ENCODE data around the gene PARP14. TPM values are rescaled to one million over a fixed set of nuclear protein-coding genes. Genes with fewer than 3 reads are reported as not detected.
A peak's percentile ranks its signal among the peaks of the same experiment; 100 is the strongest.
"Not testable (repeated sequence)": the region's sequence is repeated elsewhere in the genome, so short reads cannot be mapped to it uniquely, and the experiment has no call there.

Gene PARP14, protein sequence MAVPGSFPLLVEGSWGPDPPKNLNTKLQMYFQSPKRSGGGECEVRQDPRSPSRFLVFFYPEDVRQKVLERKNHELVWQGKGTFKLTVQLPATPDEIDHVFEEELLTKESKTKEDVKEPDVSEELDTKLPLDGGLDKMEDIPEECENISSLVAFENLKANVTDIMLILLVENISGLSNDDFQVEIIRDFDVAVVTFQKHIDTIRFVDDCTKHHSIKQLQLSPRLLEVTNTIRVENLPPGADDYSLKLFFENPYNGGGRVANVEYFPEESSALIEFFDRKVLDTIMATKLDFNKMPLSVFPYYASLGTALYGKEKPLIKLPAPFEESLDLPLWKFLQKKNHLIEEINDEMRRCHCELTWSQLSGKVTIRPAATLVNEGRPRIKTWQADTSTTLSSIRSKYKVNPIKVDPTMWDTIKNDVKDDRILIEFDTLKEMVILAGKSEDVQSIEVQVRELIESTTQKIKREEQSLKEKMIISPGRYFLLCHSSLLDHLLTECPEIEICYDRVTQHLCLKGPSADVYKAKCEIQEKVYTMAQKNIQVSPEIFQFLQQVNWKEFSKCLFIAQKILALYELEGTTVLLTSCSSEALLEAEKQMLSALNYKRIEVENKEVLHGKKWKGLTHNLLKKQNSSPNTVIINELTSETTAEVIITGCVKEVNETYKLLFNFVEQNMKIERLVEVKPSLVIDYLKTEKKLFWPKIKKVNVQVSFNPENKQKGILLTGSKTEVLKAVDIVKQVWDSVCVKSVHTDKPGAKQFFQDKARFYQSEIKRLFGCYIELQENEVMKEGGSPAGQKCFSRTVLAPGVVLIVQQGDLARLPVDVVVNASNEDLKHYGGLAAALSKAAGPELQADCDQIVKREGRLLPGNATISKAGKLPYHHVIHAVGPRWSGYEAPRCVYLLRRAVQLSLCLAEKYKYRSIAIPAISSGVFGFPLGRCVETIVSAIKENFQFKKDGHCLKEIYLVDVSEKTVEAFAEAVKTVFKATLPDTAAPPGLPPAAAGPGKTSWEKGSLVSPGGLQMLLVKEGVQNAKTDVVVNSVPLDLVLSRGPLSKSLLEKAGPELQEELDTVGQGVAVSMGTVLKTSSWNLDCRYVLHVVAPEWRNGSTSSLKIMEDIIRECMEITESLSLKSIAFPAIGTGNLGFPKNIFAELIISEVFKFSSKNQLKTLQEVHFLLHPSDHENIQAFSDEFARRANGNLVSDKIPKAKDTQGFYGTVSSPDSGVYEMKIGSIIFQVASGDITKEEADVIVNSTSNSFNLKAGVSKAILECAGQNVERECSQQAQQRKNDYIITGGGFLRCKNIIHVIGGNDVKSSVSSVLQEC (N-terminal part only)
- total RNA-seq (2014; rRNA removed; shearing (Covaris generic); ENCODE audit: low replicate concordance), result 20.2 and 20.3 TPM in 2 replicates

DNA sequence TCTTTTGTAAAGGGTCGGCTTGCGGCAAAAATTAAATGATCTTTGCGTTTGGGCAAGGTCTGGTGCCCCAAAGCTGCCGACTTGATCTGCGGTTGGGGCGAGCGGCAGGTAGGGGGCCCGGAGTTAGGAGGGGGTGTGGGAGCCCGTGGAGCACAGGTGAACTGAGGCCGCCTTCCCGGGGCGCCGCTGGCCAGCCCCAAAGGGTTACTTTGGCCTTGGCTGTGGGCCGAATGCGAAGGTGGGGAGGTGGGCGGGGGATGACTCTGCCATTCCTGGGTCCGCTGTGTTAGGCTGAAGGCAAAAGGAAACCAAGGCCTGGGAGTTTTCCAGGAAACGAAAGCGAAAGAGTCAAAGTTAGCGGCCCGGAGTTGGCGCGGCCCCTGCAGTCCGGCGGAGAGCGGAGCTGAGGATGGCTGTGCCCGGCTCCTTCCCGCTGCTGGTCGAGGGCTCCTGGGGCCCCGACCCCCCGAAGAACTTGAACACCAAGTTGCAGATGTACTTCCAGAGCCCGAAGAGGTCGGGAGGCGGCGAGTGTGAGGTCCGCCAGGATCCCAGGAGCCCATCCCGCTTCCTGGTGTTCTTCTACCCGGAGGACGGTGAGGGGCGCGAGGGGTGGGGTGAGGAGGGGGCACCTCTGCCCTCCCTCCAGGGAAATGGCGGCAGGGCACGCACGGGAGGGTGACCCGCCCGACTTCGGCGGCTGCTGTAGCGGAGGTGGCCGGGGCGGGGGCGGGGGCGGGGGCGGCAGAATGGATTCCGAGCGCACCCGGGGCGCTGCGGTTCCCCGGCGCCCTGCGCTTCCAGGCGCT lies at the start of gene PARP14:
Gene PARP14 (plus strand): TSS at position 365 of the 809 bp plus-strand sequence. CDS start 45 bp downstream, at position 410.
- DNase-seq (ENCODE audit: low read depth), result peak; percentile 67

DNA sequence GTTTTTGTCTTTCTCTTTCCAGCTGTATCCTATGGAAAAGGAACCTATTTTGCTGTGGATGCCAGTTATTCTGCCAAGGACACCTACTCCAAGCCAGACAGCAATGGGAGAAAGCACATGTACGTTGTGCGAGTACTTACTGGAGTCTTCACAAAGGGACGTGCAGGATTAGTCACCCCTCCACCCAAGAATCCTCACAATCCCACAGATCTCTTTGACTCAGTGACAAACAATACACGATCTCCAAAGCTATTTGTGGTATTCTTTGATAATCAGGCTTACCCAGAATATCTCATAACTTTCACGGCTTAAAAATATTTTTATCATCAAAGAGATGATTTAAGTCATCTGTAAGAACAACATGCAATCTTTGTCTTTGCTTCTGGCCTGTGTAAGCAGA lies 44.9 kb upstream of the PARP14 start:
- DNase-seq (ENCODE audit: low read depth), result no peak
- in situ Hi-C loops (cut with HindIII; ENCODE audit: low pct_unique_long_range_greater_than_20kb, low sequenced_read_pairs), result no loop called here

More for the DNA sequence above, at the start of gene PARP14:
- in situ Hi-C loops (cut with HindIII; ENCODE audit: low pct_unique_long_range_greater_than_20kb, low sequenced_read_pairs), result no loop called here

DNA sequence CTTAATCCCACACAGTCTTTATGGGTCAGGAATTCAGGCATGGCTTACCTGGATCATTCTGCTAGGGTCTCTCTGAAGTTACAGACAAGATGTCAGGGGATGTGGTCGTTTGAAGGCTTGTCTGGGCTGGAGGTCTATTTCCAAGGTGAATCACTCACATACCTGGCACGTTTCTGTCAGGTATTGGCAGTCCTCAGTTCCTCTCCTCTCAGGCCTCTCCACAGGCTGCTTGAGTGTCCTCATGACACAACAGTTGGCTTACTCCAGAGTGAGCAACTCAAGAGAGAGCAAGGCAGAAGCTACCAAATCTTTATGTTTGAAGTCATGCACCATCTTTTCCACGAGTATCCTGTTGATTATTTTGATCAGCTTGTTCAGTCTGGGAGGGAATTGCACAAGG lies 43.9 kb upstream of the PARP14 start:
- no peak for DNase-seq (ENCODE audit: low read depth)
- in situ Hi-C loops (cut with HindIII; ENCODE audit: low pct_unique_long_range_greater_than_20kb, low sequenced_read_pairs), result no loop called here

DNA sequence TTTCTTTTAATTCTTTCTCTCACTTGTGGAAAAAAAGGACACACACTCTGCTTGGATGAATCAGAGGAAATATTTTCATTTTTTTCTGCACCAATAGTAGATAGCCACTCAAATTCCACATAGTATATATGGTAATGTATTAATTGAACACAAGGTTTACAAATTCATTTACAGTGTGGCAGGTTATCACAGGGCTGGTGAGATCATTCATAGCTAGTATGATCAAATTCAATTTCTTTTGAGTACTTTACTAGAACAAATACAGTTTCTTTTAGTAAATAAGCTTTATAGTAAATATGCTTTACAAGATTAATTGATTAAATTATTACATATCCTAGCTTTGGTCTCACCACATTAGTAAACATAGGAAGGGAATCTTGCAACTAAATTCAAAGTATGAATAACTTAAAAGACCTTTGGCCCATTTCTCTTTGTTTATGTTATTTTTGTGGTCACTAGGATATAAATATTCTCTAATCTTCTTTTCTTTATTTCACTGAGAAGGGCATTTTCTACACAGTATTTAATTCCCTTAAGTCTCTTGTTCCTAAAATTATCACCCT lies 40.1 kb upstream of the PARP14 start:
- in situ Hi-C loops (cut with HindIII; ENCODE audit: low pct_unique_long_range_greater_than_20kb, low sequenced_read_pairs), result no loop called here

DNA sequence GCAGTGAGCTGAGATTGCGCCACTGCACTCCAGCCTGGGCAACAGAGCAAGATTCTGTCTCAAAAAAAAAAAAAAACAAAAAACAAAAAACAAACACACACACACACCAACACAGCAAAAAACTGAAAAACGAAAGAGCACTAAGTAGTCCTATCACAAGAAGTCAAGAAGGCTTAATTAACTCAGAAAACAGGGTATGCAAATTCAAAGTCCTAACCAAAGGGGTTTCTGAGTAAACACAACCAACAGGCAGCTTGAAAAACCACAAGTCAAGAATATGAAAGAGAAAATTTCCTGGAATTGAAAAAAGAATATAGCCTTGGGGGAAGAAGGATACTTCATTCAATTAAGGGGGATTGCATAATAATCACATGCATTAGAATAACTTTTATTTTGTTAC lies 37.7 kb upstream of the PARP14 start:
- in situ Hi-C loops (cut with HindIII; ENCODE audit: low pct_unique_long_range_greater_than_20kb, low sequenced_read_pairs), result no loop called here
- DNase-seq (ENCODE audit: low read depth), result no peak

More for the DNA sequence above, 40.1 kb upstream of the PARP14 start:
- DNase-seq (ENCODE audit: low read depth), result no peak

DNA sequence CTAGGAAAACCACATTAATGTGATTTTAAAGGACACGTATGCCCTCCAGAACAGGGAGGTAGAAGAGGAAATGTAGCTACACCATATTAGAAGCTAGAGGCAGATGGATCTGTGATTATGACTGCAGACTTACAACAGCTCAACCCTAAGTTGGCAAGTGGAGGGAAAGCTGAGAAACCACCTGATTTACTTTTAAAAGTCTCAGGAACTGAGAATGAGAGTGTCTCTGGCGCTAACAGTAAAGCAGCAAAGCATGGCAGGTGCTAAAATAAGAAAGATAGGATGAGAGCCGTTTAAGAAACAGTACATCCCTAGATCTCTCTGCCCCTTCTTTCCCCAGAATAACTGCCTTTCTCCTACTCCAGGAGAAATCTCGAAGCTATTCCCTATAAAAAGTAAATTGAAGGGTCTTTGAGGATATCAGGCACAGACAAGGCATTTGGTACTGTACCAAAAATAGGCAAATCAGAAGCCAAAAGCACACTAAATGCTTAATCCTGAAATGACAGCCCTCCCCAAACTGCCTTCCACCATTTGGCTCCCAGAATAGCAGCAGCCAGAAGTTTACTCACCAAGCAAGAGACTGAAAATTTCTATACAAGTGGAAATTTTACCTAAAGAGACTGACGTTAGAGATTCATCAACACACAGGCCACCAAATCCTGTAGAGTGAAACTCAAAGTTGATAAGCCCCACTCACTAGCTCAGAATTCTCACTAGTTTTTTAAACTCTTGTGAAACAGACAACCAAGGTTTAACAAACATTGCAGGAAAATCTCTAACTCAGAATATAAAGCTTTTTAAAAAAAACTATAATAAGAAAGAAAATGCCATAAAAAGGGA lies 34.3 kb upstream of the PARP14 start:
- in situ Hi-C loops (cut with HindIII; ENCODE audit: low pct_unique_long_range_greater_than_20kb, low sequenced_read_pairs), result no loop called here
- DNase-seq (ENCODE audit: low read depth), result no peak

DNA sequence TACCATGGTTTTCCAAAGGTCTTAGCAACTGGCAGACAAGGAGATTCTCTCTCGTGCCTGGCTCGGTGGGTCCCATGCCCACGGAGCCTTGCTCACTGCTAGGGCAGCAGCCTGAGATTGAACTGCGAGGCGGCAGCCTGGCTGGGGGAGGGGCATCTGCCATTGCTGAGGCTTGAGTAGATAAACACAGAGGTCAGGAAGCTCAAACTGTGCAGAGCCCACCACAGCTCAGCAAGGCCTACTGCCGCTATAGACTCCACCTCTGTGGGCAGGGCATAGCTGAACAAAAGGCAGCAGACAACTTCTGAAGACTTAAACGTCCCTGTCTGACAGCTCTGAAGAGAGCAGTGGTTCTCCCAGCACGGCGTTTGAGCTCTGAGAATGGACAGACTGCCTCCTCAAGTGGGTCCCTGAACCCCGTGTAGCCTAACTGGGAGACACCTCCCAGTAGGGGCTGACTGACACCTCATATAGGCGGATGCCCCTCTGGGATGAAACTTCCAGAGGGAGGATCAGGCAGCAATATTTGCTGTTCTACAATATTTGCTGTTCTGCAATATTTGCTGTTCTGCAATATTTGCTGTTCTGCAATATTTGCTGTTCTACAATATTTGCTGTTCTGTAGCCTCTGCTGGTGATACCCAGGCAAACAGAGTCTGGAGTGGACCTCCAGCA lies 29.3 kb upstream of the PARP14 start:
- not testable (repeated sequence) for DNase-seq (ENCODE audit: low read depth)

DNA sequence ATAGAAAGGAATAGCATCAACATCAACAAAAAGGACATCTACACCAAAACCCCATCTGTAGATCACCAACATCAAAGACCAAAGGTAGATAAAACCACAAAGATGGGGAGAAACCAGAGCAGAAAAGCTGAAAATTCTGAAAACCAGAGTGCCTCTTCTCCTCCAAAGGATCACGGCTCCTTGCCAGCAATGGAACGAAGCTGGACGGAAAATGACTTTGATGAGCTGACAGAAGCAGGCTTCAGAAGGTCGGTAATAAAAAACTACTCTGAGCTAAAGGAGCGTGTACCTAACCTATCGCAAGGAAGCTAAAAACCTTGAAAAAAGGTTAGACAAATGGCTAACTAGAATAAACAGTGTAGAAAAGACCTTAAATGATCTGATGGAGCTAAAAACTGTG lies 28.7 kb upstream of the PARP14 start:
- DNase-seq (ENCODE audit: low read depth); in situ Hi-C loops (cut with HindIII; ENCODE audit: low pct_unique_long_range_greater_than_20kb, low sequenced_read_pairs): not testable (repeated sequence)

More for the DNA sequence above, 29.3 kb upstream of the PARP14 start:
- in situ Hi-C loops (cut with HindIII; ENCODE audit: low pct_unique_long_range_greater_than_20kb, low sequenced_read_pairs), result not testable (repeated sequence)

DNA sequence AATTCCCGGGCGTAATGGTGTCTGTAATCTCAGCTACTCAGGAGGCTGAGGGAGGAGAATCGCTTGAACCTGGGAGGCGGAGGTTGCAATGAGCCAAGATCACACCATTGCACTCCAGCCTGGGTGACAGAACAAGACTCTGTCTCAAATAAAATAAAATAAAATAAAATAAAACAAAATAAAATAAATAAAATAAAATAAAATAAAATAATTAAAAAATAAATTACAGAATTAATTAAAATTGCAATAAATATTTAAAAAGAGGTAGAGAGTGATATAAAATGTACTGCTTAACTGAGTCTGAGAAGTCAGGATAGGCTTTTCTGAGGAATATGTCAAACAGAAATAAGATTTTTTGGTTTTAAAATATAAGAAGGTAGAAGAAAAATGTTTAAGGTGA lies 22.3 kb upstream of the PARP14 start:
- DNase-seq (ENCODE audit: low read depth); in situ Hi-C loops (cut with HindIII; ENCODE audit: low pct_unique_long_range_greater_than_20kb, low sequenced_read_pairs): not testable (repeated sequence)

DNA sequence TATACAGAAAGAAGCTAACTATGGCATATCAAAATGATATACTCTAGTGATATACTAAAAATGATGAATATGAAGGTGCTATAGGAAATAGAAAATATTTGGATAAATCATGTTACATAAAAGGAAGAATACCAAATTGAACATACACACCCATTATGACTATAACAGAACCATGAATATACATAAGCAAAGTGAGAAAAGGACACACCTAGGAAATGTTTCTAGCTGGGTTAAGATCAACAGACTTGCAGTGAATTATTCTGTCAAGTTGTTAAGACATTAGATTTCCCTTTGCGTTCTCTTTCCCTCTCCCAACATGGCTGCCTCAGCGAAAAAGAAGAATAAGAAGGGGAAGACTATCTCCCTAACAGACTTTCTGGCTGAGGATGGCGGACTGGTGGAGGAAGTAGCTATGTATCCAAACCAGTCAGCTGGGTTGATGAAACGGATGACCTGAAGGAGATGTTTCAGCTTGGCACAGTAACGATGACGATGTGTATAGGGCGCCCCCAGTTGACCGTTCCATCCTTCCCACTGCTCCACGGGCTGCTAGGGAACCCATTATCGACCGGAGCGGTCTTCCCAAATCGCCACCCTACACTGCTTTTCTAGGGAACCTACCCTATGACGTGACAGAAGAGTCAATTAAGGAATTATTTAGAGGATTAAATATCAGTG lies 20.2 kb upstream of the PARP14 start:
- no peak for DNase-seq (ENCODE audit: low read depth)
- in situ Hi-C loops (cut with HindIII; ENCODE audit: low pct_unique_long_range_greater_than_20kb, low sequenced_read_pairs), result no loop called here

DNA sequence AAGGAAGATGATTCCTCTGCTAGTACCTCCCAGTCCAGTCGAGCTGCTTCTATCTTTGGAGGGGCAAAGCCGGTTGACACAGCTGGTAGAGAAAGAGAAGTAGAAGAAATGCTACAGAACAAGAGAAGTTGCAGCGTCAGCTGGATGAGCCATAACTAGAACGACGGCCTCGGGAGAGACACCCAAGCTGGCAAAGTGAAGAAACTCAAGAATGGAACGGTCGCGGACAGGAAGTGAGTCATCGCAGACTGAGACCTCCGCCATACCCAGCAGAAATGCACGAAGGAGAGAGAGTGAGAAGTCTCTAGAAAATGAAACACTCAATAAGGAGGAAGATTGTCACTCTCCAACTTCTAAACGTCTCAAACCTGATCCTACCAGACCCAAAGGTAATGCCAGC lies 19.0 kb upstream of the PARP14 start:
- in situ Hi-C loops (cut with HindIII; ENCODE audit: low pct_unique_long_range_greater_than_20kb, low sequenced_read_pairs), result no loop called here
- no peak for DNase-seq (ENCODE audit: low read depth)

DNA sequence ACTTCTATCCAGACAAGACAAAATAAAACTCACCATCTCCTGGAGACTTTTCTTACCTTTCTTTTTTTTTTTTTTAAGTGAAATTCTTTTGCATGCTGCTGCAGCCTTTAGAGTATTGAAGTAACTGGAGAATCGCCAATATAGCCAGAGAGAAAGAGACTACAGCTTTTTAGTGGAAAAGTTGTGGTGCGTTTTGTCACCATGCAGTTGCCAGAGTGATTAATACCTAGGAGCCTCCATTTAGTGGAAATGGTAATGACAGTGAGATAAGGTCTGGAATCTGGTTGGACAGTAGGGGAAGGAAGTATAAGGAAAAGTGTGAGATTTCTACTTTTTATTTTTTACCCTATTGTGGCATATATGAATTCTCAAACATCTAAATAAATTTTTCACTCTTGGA lies 18.1 kb upstream of the PARP14 start:
- in situ Hi-C loops (cut with HindIII; ENCODE audit: low pct_unique_long_range_greater_than_20kb, low sequenced_read_pairs), result no loop called here
- DNase-seq (ENCODE audit: low read depth), result no peak

DNA sequence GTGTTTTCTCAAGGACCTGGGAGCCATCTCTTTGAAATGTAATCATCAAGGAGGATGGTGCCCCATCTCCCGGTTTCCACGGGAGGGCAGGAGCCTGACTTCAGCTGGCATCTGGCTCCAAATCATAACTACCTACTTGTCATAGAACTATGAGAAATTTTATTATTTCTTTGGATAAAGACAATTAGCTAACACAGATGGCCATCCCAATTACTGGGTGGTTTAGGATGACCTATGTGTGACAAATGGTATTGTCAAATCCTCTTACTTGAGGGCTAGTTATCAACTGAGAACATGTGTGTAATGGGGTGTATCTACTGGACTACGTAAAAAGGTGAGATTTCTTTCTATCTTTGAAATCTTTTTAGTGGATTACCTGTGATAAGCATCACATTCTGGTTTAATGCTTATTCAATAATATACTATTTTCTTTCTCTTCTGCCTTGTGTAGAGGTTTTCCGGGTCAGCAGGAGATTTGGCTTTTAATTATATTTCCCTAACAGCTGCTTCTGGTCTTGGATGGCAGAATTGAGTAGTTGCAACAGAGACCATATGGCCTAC lies 15.3 kb upstream of the PARP14 start:
- no peak for DNase-seq (ENCODE audit: low read depth)
- in situ Hi-C loops (cut with HindIII; ENCODE audit: low pct_unique_long_range_greater_than_20kb, low sequenced_read_pairs), result no loop called here

DNA sequence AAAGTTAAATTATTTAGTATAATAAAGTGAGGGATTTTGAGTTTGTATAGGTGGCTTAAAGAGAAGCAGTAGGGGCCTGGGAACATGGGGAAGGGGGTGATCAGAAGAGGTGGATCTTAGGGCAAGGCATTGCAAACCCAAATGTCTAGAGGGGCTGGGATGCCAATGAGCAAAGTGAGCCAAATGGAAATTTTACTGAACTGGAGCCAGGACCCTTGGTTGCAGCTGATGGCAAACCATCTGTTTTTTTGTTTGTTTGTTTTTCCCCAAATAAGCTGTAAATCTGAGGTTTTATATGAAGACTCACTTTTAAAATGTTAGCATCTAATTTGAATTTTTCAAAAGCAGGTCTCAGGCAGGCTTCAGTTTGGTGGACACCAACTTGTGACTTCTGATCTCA lies 14.8 kb upstream of the PARP14 start:
- DNase-seq (ENCODE audit: low read depth), result no peak
- in situ Hi-C loops (cut with HindIII; ENCODE audit: low pct_unique_long_range_greater_than_20kb, low sequenced_read_pairs), result no loop called here
